BJ (cell line): ENCODE measurements around the gene DTWD1. TPM values are rescaled to one million over a fixed set of nuclear protein-coding genes. Genes with fewer than 3 reads are reported as not detected.
"Not testable (repeated sequence)": the region's sequence is repeated elsewhere in the genome, so short reads cannot be mapped to it uniquely, and the experiment has no call there.

Experiments
- CTCF ChIA-PET: fragments of 350-600 bp; formaldehyde crosslinking; extraction: SDS; loops from one replicate; lab custom pipeline; 2021; ENCODE audit warnings: antibody characterized with exemption, inconsistent platforms; lab: Yijun Ruan, JAX
- POLR2A ChIA-PET: fragments of 300-600 bp; sonication (Branson Sonifier 250); formaldehyde crosslinking; extraction: SDS; loops from one replicate; lab custom pipeline; 2021; ENCODE audit warnings: antibody characterized with exemption; lab: Charles Lee
- DNase-seq: peaks from one replicate; pipeline ENCODE4 v3.0.0-alpha.2; 2011; ENCODE audit warnings: low read depth
- H3K27me3 ChIP-seq: 2 replicates; pipeline ENCODE4 v1.6.0; 2011; ENCODE audit warnings: low read length; ENCODE audit not compliant: control insufficient read depth, insufficient read depth
- H3K36me3 ChIP-seq: 2 replicates; pipeline ENCODE4 v1.5.1; 2011; ENCODE audit warnings: low read length; ENCODE audit not compliant: control insufficient read depth, insufficient read depth
- H3K4me3 ChIP-seq: 2 replicates; pipeline ENCODE4 v1.5.1; 2011; ENCODE audit warnings: low read depth, mild to moderate bottlenecking, control low read depth, low read length
- CTCF ChIP-seq: IDR thresholded peaks from 2 replicates; pipeline ENCODE4 v1.5.1; 2011; ENCODE audit warnings: low read depth, mild to moderate bottlenecking, control low read depth, inconsistent platforms, low read length, moderate library complexity; ENCODE audit not compliant: insufficient read depth
- polyA plus RNA-seq: library from polyadenylated mRNA; depleted of rRNA; stranded (reverse); fragments of >200 nt; gene quantifications from 2 replicates; pipeline ENCODE4 v1.2.3, GENCODE V29; 2011

Gene DTWD1
- polyA plus RNA-seq, 1 experiment: 30.6 TPM

- Histone ChIP-seq H3K4me3 (no peak overlapping the region), H3K27me3 (no peaks in the 10 kb centered on the region), H3K36me3 (peaks cover 2% of the 10 kb centered on the region; the same call in 1 of the 2 replicates)
- TF ChIP-seq CTCF: no peak
- no peak for DNase-seq
- ChIA-PET POLR2A (no interaction called here), CTCF (interaction anchor here (0.6 to 0.8 kb wide), 2 partner anchors 10 to 442 kb away, joined by 3 read pairs; no protein-coding TSS in a partner anchor)
Measured at GRCh38 chr15:49605588-49605987, 15.3 kb upstream of the DTWD1 start.

- no peaks in the 10 kb centered on the region for H3K27me3 ChIP-seq
- peaks cover 2% of the 10 kb centered on the region; the same call in 1 of the 2 replicates for H3K36me3 ChIP-seq
- POLR2A ChIA-PET: no interaction called here
- H3K4me3 ChIP-seq: no peak overlapping the region
- TF ChIP-seq CTCF: peak; percentile 21; the same call in 1 of the 2 replicates
- no peak for DNase-seq
- CTCF ChIA-PET: interaction anchor here (0.8 kb wide), 1 partner anchor 11 kb away, joined by 3 read pairs; no protein-coding TSS in a partner anchor
Measured at GRCh38 chr15:49606594-49606993, 14.3 kb upstream of the DTWD1 start.

- Histone ChIP-seq H3K4me3 (no peak overlapping the region), H3K36me3 (peaks cover under 1% of the 10 kb centered on the region; the same call in 1 of the 2 replicates), H3K27me3 (no peaks in the 10 kb centered on the region)
- no peak for TF ChIP-seq CTCF
- no peak for DNase-seq
- ChIA-PET POLR2A (no interaction called here), CTCF (no interaction called here)
Measured at GRCh38 chr15:49610157-49610918, 10.5 kb upstream of the DTWD1 start.

- POLR2A ChIA-PET, H3K36me3 ChIP-seq, CTCF ChIA-PET: not testable (repeated sequence)
Measured at GRCh38 chr15:49612240-49612639, 8.6 kb upstream of the DTWD1 start.

GRCh38 chr15:49619226-49619625, 1.6 kb upstream of the DTWD1 start:
- Histone ChIP-seq H3K4me3 (no peak overlapping the region), H3K27me3 (no peaks in the 10 kb centered on the region), H3K36me3 (no peaks in the 10 kb centered on the region; the same call in 1 of the 2 replicates)
- POLR2A ChIA-PET: no interaction called here
- CTCF ChIA-PET: interaction anchor here (0.6 to 0.7 kb wide), 2 partner anchors 15 to 59 kb away, joined by 3 read pairs; no protein-coding TSS in a partner anchor
- TF ChIP-seq CTCF: no peak
- no peak for DNase-seq

More at GRCh38 chr15:49612240-49612639, 8.6 kb upstream of the DTWD1 start:
- DNase-seq, H3K4me3 ChIP-seq, H3K27me3 ChIP-seq: not testable (repeated sequence)
